ENCODE results near the gene CDH4.

CDH4 gene

DNA sequence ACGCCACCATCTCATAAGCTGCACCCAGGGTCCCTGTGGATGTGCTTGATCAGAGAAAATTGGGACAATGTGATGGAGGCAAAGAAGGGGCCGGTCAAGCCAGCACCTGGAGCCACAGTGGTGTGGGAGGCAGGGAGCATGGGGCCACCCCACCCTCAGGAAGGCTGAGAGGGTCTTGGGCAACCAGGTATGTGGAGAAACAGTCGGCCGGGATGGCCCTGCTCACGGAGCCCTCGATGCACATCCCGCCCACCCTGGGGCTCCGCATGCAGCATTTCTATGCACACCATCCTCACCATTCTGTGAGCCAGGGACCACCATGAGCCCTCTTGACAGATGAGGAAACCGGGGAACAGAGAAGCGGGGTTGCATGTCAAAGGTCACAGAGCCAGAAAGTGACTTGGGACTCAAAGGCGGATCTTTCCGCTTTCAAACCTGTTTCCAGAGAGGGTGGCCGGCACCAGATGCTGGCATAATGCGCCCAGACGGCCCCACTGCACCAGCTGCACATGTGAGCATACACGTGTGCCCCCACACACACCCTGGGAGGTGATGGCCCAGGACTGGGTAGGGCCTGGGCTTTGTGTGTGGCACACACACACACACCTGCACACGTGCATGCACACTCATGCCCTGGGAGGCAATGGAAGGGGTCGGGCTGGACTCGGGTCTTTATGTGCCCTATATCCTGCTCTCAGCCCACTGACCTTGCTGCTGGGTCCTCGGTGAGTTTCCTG, 415.2 kb downstream of the CDH4 start:
- no peak overlapping the region for H3K4me3 ChIP-seq (ENCODE audit: low read depth in 1 of 2, low read length in 1 of 2)
- TF ChIP-seq, protein P1, sequence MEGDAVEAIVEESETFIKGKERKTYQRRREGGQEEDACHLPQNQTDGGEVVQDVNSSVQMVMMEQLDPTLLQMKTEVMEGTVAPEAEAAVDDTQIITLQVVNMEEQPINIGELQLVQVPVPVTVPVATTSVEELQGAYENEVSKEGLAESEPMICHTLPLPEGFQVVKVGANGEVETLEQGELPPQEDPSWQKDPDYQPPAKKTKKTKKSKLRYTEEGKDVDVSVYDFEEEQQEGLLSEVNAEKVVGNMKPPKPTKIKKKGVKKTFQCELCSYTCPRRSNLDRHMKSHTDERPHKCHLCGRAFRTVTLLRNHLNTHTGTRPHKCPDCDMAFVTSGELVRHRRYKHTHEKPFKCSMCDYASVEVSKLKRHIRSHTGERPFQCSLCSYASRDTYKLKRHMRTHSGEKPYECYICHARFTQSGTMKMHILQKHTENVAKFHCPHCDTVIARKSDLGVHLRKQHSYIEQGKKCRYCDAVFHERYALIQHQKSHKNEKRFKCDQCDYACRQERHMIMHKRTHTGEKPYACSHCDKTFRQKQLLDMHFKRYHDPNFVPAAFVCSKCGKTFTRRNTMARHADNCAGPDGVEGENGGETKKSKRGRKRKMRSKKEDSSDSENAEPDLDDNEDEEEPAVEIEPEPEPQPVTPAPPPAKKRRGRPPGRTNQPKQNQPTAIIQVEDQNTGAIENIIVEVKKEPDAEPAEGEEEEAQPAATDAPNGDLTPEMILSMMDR (IDR thresholded peaks at IDR 0.05), result no peak

DNA sequence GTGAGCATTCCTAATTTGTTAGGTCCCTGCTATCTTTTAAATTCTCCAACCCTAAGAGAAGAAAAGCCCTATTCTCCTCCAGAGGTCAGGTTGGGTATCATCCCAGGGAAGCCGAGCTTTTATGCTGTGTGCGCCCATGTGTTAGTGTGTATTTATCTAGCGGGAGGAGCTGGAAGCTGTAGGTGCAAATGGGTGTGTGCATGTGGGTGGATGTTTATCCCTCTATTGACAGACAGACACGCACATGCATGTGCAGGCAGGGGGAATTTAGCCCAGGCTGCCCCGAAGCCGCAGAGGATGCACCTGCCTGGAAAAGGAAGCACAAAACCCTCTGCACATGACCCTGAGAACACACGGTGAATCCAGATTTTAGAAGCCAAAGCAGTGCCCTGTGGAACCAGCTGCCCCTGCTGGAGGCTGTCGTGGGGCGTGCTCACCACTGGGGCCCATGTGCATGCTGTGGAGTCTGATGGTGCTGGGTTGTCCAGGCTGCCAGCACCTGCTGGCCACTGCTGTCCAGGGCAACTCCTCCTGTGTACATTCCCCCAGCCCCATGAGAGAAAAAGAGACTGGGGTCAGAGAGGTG, 416.1 kb downstream of the CDH4 start:
- TF ChIP-seq, protein P1 (IDR thresholded peaks at IDR 0.05), result no peak
- Histone ChIP-seq H3K4me1 (ENCODE audit: control insufficient read depth in 1 of 2, insufficient read depth in 1 of 2, low read depth in 1 of 2, low read length in 1 of 2) (no peaks in the 10 kb centered on the region), H3K4me3 (ENCODE audit: low read depth in 1 of 2, low read length in 1 of 2) (no peak overlapping the region), H3K27ac (no peak overlapping the region), H3K9me3 (no peaks in the 10 kb centered on the region), H3K27me3 (no peaks in the 10 kb centered on the region), H3K36me3 (no peaks in the 10 kb centered on the region)

More for the DNA sequence above, 415.2 kb downstream of the CDH4 start:
- Histone ChIP-seq H3K36me3 (no peaks in the 10 kb centered on the region), H3K27me3 (no peaks in the 10 kb centered on the region), H3K9me3 (no peaks in the 10 kb centered on the region), H3K4me1 (ENCODE audit: control insufficient read depth in 1 of 2, insufficient read depth in 1 of 2, low read depth in 1 of 2, low read length in 1 of 2) (no peaks in the 10 kb centered on the region), H3K27ac (no peak overlapping the region)

DNA sequence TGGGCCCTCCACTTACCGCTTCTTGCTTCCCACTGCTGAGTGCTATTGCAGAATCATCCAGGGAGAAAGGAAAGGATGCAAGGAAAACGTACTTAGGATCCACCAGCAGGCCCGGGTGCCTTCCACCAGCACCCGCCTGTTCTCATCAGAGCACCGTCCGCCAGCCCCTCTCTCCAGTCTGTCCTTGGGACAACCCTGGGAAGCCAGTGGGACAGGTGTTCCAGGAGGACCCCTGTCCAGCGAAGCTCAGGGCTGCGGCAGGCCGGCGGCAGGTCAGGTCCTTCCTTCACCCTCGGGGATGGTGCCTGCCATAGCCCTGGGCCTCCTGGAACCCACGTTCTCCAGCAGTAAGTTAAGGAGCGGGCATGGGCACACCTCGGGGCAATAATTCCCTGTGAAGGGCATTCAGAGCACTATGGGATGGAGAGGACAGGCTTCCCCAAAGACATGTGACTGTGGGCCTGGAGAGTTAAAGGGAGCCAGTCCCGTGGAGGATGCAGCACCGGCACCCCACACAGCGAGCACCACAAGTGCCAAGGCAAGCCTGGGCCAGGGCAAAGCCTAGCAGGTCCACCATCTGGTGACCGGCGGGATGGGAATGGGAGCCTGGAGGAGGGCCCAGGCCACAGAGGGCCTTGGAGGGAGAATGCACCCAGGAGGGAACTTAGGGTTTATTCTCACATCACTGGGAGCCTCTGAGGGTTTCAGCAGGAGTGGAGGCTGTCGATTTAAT, 416.9 kb downstream of the CDH4 start:
- H3K36me3 ChIP-seq, result no peaks in the 10 kb centered on the region
- no peak overlapping the region for H3K4me3 ChIP-seq (ENCODE audit: low read depth in 1 of 2, low read length in 1 of 2)
- no peaks in the 10 kb centered on the region for H3K9me3 ChIP-seq
- TF ChIP-seq, protein P1 (IDR thresholded peaks at IDR 0.05), result no peak
- H3K27ac ChIP-seq, result no peak overlapping the region
- no peaks in the 10 kb centered on the region for H3K27me3 ChIP-seq
- H3K4me1 ChIP-seq (ENCODE audit: control insufficient read depth in 1 of 2, insufficient read depth in 1 of 2, low read depth in 1 of 2, low read length in 1 of 2), result no peaks in the 10 kb centered on the region

DNA sequence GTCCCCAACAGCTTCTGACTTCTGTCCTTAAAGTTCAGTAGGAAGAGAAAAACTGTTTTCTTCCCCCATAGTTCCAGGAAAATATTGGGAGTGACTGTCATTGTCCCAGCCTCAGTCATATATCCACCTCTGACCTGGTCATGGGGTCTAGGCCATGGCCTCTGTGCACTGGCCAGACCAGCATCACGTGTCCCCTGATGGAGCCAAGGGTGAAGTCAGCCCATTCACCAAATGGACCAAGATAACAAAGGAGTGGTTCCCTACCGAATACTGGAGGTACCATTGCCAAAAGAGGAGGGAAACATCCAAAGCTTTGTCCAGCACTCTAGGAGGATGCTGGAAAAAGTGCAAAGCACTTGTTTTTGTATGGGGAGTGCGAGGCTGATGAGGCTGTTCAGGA, 418.2 kb downstream of the CDH4 start:
- H3K9me3 ChIP-seq, result no peaks in the 10 kb centered on the region
- no peak overlapping the region for H3K4me3 ChIP-seq (ENCODE audit: low read depth in 1 of 2, low read length in 1 of 2)
- H3K4me1 ChIP-seq (ENCODE audit: control insufficient read depth in 1 of 2, insufficient read depth in 1 of 2, low read depth in 1 of 2, low read length in 1 of 2), result no peaks in the 10 kb centered on the region
- TF ChIP-seq, protein P1 (IDR thresholded peaks at IDR 0.05), result no peak
- no peaks in the 10 kb centered on the region for H3K27me3 ChIP-seq
- no peaks in the 10 kb centered on the region for H3K36me3 ChIP-seq
- H3K27ac ChIP-seq, result no peak overlapping the region

DNA sequence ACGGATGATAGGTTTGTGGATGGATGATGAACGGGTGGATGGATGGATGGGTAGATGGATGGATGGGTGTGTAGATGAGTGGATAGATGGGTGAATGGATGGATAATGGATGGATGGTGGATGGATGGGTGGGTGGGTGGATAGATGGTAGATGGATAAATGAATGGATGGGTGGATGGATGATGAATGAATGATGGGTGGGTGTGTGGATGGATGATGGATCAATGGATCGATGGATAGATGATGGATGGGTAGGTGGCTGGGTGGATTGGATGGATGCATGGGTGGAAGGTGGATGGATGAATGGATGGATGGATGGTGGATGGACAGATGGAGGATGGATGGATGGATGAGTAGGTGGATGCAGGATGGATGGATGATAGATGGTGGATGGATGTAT, 419.5 kb downstream of the CDH4 start:
- TF ChIP-seq, protein P1 (IDR thresholded peaks at IDR 0.05), result no peak
- no peaks in the 10 kb centered on the region for H3K4me1 ChIP-seq (ENCODE audit: control insufficient read depth in 1 of 2, insufficient read depth in 1 of 2, low read depth in 1 of 2, low read length in 1 of 2)
- no peak overlapping the region for H3K27ac ChIP-seq
- no peaks in the 10 kb centered on the region for H3K27me3 ChIP-seq
- H3K36me3 ChIP-seq, result no peaks in the 10 kb centered on the region
- H3K9me3 ChIP-seq, result no peaks in the 10 kb centered on the region
- no peak overlapping the region for H3K4me3 ChIP-seq (ENCODE audit: low read depth in 1 of 2, low read length in 1 of 2)
